ENCODE measurements around the gene PCSK4. TPM values are rescaled to one million over a fixed set of nuclear protein-coding genes. Genes with fewer than 3 reads are reported as not detected.

The PCSK4 gene
- polyA plus RNA-seq, 1 donor (not counting 4 experiments of a cell fraction or from before 2014, with no cell fraction given), result 0.25 TPM

GRCh38 chr19:1445185-1445931, 44.8 kb downstream of the PCSK4 start:
- peaks cover 18 to 24% of the 10 kb centered on the region in 2 experiments for H3K36me3 ChIP-seq (ENCODE audit: control insufficient read depth in 2 of 2, extremely low read depth in 1 of 2, insufficient read depth in 2 of 2, low read length in 2 of 2)
- DNase-seq (ENCODE audit: low read depth, low spot score), result no peak
- peaks cover 3% of the 10 kb centered on the region for H3K9me1 ChIP-seq (ENCODE audit: control insufficient read depth, extremely low read depth, insufficient read depth, low read length)
- FAIRE-seq, result no peak
- H3K79me2 ChIP-seq (ENCODE audit: control insufficient read depth, insufficient read depth, low read length), result peaks cover 16% of the 10 kb centered on the region
- peaks cover 17% of the 10 kb centered on the region for H4K20me1 ChIP-seq (ENCODE audit: control insufficient read depth, extremely low read depth, insufficient read depth, low read length)
- no peaks in the 10 kb centered on the region for H3K9me3 ChIP-seq (ENCODE audit: control insufficient read depth, low read depth, low read length)
- H3K27me3 ChIP-seq (ENCODE audit: control insufficient read depth, extremely low read depth, insufficient read depth, low read length), result peaks cover 47% of the 10 kb centered on the region
- H3K27ac ChIP-seq (ENCODE audit: control insufficient read depth, insufficient read depth, low read length), result no peak overlapping the region
- peak overlapping the region; percentile 56 for H3K4me2 ChIP-seq (ENCODE audit: control insufficient read depth, extremely low read depth, insufficient read depth, low read depth, low read length)
- TF ChIP-seq EZH2 (IDR thresholded peaks at IDR 0.05; ENCODE audit: low read length), result peak; percentile 69
- peak; percentile 65 to 89 (median 76) for TF ChIP-seq CTCF (optimal IDR thresholded peaks at IDR 0.05 in 1 of 3, IDR thresholded peaks at IDR 0.05 in 1 of 3, conservative IDR thresholded peaks at IDR 0.05 in 1 of 3; ENCODE audit: extremely low read depth in 1 of 3, insufficient read depth in 2 of 3, low read length in 3 of 3)
- H3K4me3 ChIP-seq (ENCODE audit: control insufficient read depth in 2 of 3, extremely low read depth in 1 of 3, insufficient read depth in 2 of 3, low read depth in 1 of 3, low read length in 3 of 3), result no peak overlapping the region
- peaks cover 13% of the 10 kb centered on the region for H3K4me1 ChIP-seq (ENCODE audit: control insufficient read depth, extremely low read depth, insufficient read depth, low read length)
- dilution Hi-C loops (cut with MboI; ENCODE audit: extremely low pct_ligation_motif_present, low sequenced_read_pairs), result no loop called here
- no peak overlapping the region for H2AFZ ChIP-seq (ENCODE audit: control insufficient read depth, low read length)
- H3K9ac ChIP-seq (ENCODE audit: control insufficient read depth, extremely low read depth, insufficient read depth, low read length), result no peak overlapping the region

DNA sequence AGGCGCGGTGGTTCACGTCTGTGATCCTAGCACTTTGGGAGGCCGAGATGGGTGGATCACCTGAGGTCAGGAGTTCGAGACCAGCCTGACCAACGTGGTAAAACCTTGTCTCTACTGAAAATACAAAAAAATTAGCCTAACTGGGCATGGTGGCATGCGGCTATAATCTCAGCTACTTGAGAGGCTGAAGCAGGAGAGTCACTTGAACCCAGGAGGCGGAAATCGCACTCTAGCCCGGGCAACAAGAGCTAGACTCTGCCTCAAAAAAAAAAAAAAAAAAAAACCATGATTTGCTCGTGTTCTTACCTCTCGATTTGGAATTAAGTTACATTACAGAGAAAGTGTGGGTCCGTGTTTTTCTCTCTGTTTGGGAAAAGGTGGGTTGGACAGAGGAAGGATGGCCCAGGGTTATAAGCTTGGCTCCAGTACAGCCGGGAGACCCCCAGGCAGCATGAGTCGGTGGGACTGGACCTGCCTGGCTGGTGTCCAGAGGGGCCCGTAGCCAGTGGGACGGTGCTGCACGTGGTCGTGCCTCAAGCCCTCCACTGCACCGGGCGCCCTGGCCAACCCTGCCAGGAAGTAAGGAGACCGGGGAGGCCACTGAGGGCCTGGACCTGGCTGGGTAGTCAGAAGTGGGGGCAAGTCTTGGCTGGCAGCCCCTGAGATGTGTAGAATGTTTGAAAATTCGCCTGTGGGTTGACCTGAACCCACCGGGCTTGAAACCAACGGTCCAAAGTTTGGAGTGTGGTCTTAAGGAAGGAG, 48.3 kb downstream of the PCSK4 start:
- H3K36me3 ChIP-seq (ENCODE audit: control insufficient read depth in 2 of 2, extremely low read depth in 1 of 2, insufficient read depth in 2 of 2, low read length in 2 of 2), result peaks cover 25 to 31% of the 10 kb centered on the region in 2 experiments
- dilution Hi-C loops (cut with MboI; ENCODE audit: extremely low pct_ligation_motif_present, low sequenced_read_pairs), result no loop called here
- peaks cover 18% of the 10 kb centered on the region for H3K4me1 ChIP-seq (ENCODE audit: control insufficient read depth, extremely low read depth, insufficient read depth, low read length)

More for the DNA sequence above, 48.3 kb downstream of the PCSK4 start:
- no peak for TF ChIP-seq EZH2 (IDR thresholded peaks at IDR 0.05; ENCODE audit: low read length)
- TF ChIP-seq CTCF (optimal IDR thresholded peaks at IDR 0.05 in 1 of 3, IDR thresholded peaks at IDR 0.05 in 1 of 3, conservative IDR thresholded peaks at IDR 0.05 in 1 of 3; ENCODE audit: extremely low read depth in 1 of 3, insufficient read depth in 2 of 3, low read length in 3 of 3), result no peak
- Histone ChIP-seq H3K27ac (ENCODE audit: control insufficient read depth, insufficient read depth, low read length) (no peak overlapping the region), H3K4me2 (ENCODE audit: control insufficient read depth, extremely low read depth, insufficient read depth, low read depth, low read length) (no peak overlapping the region), H3K27me3 (ENCODE audit: control insufficient read depth, extremely low read depth, insufficient read depth, low read length) (peaks cover 14% of the 10 kb centered on the region), H3K79me2 (ENCODE audit: control insufficient read depth, insufficient read depth, low read length) (peaks cover 38% of the 10 kb centered on the region), H2AFZ (ENCODE audit: control insufficient read depth, low read length) (no peak overlapping the region), H3K4me3 (ENCODE audit: control insufficient read depth in 2 of 3, extremely low read depth in 1 of 3, insufficient read depth in 2 of 3, low read depth in 1 of 3, low read length in 3 of 3) (no peak overlapping the region), H3K9me3 (ENCODE audit: control insufficient read depth, low read depth, low read length) (no peaks in the 10 kb centered on the region), H3K9me1 (ENCODE audit: control insufficient read depth, extremely low read depth, insufficient read depth, low read length) (peaks cover 3% of the 10 kb centered on the region), H3K9ac (ENCODE audit: control insufficient read depth, extremely low read depth, insufficient read depth, low read length) (no peak overlapping the region), H4K20me1 (ENCODE audit: control insufficient read depth, extremely low read depth, insufficient read depth, low read length) (peaks cover 25% of the 10 kb centered on the region)
- FAIRE-seq (no peak), DNase-seq (ENCODE audit: low read depth, low spot score) (no peak)
